ENCODE measurements around the gene SNX6. TPM values are rescaled to one million over a fixed set of nuclear protein-coding genes. Genes with fewer than 3 reads are reported as not detected.
"Not testable (repeated sequence)": the region's sequence is repeated elsewhere in the genome, so short reads cannot be mapped to it uniquely, and the experiment has no call there.

SNX6 gene
- total RNA-seq, 1 donor from 2014 or later: 125 TPM

DNA sequence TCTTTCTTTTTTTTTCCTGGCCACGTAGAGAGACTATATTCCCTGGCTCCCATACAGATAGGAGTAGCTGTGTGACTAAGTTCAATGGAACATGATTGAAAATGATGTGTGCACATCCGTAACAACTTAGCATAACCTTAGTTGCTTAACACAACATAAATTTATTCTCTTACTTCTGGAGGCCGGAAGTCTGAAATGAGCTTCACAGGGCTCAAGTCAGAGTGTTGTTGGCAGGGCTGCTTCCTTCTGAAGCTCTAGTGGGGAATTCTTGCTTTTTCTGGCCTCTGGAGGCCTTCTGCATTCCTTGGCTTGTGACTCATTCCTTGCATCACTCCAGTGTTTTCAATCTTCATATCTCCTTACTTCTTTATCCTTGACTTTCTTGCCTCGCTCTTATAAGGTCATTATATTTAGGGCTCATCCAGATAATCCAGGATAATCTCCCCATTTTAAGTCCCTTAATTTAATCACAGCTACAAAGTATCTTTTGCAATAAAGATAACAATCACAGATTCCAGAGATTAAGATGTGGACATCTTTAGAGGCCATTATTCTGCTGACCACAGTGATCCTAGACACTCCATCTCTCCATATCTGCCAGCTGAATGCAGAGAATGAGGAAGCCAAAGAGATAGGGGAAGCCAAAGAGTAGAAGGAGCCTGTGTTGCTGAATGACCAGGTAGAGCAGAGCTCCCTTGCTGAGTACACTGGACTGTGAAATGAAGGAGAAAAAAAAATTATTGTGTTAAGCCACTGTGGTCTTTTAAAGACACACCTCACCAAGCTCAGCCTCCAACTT lies 21.0 kb upstream of the SNX6 start:
- no peak overlapping the region for H3K4me3 ChIP-seq (ENCODE audit: low read depth, low read length)
- TF ChIP-seq, protein P1, sequence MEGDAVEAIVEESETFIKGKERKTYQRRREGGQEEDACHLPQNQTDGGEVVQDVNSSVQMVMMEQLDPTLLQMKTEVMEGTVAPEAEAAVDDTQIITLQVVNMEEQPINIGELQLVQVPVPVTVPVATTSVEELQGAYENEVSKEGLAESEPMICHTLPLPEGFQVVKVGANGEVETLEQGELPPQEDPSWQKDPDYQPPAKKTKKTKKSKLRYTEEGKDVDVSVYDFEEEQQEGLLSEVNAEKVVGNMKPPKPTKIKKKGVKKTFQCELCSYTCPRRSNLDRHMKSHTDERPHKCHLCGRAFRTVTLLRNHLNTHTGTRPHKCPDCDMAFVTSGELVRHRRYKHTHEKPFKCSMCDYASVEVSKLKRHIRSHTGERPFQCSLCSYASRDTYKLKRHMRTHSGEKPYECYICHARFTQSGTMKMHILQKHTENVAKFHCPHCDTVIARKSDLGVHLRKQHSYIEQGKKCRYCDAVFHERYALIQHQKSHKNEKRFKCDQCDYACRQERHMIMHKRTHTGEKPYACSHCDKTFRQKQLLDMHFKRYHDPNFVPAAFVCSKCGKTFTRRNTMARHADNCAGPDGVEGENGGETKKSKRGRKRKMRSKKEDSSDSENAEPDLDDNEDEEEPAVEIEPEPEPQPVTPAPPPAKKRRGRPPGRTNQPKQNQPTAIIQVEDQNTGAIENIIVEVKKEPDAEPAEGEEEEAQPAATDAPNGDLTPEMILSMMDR (conservative IDR thresholded peaks at IDR 0.05; ENCODE audit: low read depth, low read length): no peak
- DNase-seq (ENCODE audit: low read depth): peak; percentile 98

DNA sequence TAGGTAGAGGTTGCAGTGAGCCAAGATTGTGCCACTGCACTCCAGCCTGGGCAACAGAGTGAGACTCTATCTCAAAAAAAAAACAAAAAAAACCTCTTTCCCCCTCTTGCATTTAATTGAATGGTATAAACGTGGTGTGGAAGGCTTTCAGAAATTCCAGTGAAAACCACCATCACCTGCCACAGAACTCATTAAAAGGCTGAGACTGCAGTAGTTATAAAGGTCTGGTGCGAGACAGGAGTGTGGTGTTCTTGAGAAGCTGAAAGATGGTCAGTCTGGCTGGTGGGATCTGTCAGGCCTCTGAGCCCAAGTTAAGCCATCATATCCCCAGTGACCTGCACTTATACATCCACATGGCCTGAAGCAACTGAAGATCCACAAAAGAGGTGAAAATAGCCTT lies 20.1 kb upstream of the SNX6 start:
- not testable (repeated sequence) for H3K4me3 ChIP-seq (ENCODE audit: low read depth, low read length); DNase-seq (ENCODE audit: low read depth)

DNA sequence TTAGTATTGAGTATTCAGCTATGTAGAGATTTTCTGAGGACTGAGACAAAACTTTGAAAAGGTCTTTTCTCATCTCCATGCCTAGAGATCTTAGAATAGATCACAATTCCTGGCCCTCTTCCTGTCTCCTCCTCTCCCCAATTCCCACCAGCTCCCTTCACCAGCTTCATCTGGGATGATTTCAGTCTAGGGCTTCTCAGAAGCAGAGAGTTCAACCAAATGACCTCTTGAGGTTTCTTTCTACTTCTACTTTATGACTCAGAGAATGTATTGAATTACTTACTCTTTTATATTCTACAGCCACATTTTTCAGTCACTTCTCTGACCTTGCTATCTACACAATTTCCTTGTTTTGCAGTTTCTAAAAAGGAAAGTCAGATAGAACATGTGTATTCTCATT lies 19.4 kb upstream of the SNX6 start:
- DNase-seq (ENCODE audit: low read depth): no peak
- no peak overlapping the region for H3K4me3 ChIP-seq (ENCODE audit: low read depth, low read length)
- TF ChIP-seq, protein P1 (conservative IDR thresholded peaks at IDR 0.05; ENCODE audit: low read depth, low read length): no peak

DNA sequence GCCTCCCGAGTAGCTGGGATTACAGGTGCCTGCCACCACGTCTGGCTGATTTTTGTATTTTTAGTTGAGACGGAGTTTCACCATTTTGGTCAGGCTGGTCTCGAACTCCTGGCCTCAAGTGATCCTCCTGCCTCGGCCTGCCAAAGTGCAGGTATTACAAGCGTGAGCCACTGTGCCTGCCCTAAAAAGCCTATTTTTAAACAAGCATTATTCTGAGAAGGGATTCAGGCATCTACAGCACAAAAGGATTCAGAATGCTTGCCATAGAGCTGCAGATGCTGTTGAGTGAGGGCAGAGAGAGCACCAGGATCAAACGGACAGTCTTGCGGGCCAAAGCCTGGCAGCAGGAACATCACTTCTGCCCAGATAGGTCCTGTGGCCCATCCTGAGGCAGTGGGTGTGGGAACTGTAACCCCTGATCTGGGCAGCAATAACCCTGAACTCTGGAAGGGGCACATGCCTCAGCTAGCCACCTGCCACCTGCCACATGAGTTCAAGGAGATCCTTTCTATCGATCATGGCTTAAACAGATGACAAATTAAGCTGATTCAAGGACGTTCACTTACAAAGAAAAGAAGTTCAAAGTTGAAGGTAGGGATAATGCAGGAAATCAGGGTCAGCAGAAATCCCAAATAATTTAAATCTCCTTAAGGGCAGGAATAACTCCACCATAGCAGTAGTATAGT lies 16.8 kb upstream of the SNX6 start:
- no peak for DNase-seq (ENCODE audit: low read depth)
- TF ChIP-seq, protein P1 (conservative IDR thresholded peaks at IDR 0.05; ENCODE audit: low read depth, low read length): no peak
- H3K4me3 ChIP-seq (ENCODE audit: low read depth, low read length): no peak overlapping the region

DNA sequence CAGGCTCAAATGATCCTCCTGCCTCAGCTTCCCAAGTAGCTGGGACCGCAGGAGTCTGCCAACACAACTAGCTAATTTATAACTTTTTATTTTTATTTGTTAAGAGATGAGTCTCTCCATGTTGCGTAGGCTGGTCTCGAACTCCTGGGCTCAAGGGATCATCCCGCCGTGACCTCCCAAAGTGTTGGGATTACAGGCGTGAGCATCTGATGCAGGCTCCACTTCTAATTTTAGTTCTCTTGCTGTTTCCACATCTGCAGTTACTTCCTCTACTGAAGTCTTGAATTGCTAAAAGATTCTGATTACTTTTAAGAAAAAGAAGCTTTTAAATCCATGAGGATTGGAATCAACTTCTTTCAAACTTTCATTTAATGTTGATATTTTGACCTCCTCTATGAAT lies 13.4 kb upstream of the SNX6 start:
- DNase-seq (ENCODE audit: low read depth): no peak
- H3K4me3 ChIP-seq (ENCODE audit: low read depth, low read length): no peak overlapping the region
- TF ChIP-seq, protein P1 (conservative IDR thresholded peaks at IDR 0.05; ENCODE audit: low read depth, low read length): no peak

DNA sequence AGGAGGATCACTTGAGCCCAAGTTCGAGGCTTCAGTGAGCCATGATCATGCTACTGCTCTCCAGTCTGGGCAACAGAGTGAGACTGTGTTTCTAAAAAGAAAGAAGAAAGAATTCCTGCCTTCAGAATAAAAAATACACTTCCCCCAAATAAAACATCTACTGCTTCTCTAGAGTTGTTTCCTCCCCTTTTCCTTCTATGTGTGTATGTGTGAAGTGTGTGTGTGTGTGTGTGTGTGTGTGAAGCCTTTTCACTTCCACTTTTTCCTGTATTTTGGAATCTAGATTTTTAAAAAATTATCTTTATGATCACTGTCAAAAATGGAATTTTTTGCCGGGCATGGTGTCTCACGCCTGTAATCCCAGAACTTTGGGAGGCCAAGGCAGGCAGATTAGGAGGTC lies 12.6 kb upstream of the SNX6 start:
- DNase-seq (ENCODE audit: low read depth): no peak
- no peak overlapping the region for H3K4me3 ChIP-seq (ENCODE audit: low read depth, low read length)
- TF ChIP-seq, protein P1 (conservative IDR thresholded peaks at IDR 0.05; ENCODE audit: low read depth, low read length): no peak

DNA sequence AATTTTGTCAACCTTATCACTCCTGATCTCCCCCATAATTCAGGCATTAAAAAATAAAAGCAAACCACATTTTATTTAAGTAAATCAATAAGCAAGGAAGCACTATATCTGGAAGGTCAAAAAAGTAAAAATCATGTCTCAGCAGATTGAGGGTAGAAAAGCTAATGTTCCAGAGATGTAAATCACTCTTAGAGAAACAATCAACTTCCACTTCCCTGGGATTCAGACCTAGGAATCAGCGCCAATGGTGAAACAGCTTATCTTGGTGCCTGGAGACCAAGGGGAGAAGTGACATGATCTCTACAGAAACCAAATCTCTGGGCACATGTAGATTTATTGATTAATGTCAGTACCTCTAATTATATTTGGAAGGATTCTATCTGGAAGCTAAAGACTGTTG lies 10.9 kb upstream of the SNX6 start:
- TF ChIP-seq, protein P1 (conservative IDR thresholded peaks at IDR 0.05; ENCODE audit: low read depth, low read length): no peak
- H3K4me3 ChIP-seq (ENCODE audit: low read depth, low read length): no peak overlapping the region
- DNase-seq (ENCODE audit: low read depth): no peak

DNA sequence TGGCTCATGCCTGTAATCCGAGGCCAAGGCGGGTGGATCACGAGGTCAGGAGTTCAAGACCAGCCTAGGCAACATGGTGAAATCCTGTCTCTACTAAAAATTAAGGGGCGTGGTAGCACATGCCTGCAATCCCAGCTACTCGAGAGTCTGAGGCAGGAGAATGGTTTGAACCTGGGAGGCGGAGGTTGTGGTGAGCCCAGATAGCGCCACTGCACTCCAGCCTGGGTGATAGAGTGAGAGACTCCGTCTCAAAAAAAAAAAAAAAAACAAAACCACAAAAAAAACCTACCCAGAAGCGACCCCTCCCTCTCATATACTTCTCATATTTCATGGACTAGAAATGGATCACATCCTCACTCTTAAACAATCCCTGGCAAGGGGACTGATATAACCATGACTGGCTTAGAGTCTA lies 4.4 kb upstream of the SNX6 start:
- not testable (repeated sequence) for H3K4me3 ChIP-seq (ENCODE audit: low read depth, low read length); DNase-seq (ENCODE audit: low read depth)

Data from epithelial cell of proximal tubule (primary cell).